ENCODE measurements around the gene LIPE.

LIPE gene

GRCh38 chr19:42388851-42389489 is 38.2 kb downstream of the LIPE start:
- no peak overlapping the region for H3K4me3 ChIP-seq (ENCODE audit: low read depth, low read length)

- peak overlapping the region; percentile 59 for H3K4me3 ChIP-seq (ENCODE audit: low read depth, low read length)
Measured at GRCh38 chr19:42386974-42387707, 40.0 kb downstream of the LIPE start.

DNA sequence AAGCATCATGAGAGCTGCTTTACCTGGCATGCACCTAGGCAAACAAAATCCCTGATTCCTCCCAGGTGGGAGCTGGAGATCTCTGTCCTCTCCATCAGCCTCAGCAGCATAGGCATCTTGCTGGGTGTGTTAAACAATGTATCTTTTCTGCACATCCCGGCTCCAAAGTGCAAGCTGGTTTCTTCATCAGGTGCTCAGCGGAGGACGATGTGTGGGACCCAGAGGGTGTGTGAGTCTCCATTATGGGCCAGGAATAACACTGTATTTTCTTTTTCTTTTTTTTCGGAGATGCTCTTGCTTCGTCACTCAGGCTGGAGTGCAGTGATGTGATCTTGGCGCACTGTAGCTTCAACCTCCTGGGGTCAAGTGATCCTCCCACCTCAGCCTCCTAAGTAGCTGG is 47.0 kb downstream of the LIPE start:
- no peak overlapping the region for H3K4me3 ChIP-seq (ENCODE audit: low read depth, low read length)

GRCh38 chr19:42378225-42379215 is 48.7 kb downstream of the LIPE start:
- H3K4me3 ChIP-seq (ENCODE audit: low read depth, low read length) = no peak overlapping the region

GRCh38 chr19:42376177-42376555 is 51.0 kb downstream of the LIPE start:
- H3K4me3 ChIP-seq (ENCODE audit: low read depth, low read length) = no peak overlapping the region

DNA sequence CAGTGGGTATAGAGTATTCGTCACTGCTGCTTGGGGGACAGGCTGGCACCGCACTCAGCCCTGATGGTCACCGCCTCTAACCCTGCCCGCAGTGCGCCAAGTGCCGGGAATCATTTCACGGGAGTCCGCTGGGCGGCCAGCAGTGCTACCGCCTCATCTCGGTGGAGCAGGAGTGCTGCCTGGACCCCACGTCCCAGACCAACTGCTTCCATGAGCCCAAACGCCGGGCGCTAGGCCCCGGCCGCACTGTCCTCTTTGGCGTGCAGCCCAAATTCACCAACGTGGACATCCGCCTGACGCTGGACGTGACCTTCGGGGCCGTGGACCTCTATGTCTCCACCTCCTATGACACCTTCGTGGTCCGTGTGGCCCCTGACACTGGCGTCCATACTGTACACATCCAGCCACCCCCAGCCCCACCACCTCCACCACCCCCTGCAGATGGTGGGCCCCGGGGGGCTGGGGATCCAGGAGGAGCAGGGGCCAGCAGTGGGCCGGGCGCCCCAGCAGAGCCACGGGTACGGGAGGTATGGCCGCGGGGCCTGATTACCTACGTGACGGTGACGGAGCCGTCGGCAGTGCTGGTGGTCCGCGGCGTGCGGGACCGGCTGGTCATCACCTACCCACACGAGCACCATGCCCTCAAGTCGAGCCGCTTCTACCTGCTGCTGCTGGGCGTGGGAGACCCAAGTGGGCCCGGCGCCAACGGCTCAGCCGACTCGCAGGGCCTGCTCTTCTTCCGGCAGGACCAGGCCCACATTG is 51.6 kb downstream of the LIPE start:
- H3K4me3 ChIP-seq (ENCODE audit: low read depth, low read length) = no peak overlapping the region

DNA sequence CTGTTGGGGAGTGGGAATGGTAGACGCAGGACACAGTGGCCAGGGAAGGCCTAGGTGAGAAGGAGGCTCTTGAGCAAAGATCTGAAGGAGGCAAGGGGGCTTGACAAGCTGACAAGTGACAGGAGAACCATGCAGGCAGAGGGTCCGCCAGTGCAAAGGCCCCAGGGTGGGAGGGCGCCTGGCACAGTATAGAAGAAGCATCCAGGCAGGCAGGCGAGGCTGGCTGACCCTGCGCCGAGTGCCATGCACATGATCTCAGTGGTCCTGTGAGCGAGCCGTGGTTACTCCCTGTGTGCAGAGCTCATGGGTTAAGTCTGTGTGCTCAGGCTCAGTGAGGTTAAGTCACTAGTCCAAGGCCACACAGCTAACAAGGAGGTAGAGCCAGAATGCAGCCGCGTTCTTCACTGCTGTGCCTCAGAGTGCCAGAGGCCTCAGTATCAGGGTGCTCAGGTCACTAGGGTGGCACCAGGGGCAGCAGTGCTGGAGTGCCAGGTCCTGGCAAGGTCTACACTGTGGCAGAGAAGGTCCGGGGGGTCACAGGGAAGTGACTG is 52.3 kb downstream of the LIPE start:
- no peak overlapping the region for H3K4me3 ChIP-seq (ENCODE audit: low read depth, low read length)

- no peak overlapping the region for H3K4me3 ChIP-seq (ENCODE audit: low read depth, low read length)
Measured at GRCh38 chr19:42370626-42371175, 56.5 kb downstream of the LIPE start.

GRCh38 chr19:42370068-42370520 is 57.1 kb downstream of the LIPE start:
- no peak overlapping the region for H3K4me3 ChIP-seq (ENCODE audit: low read depth, low read length)

DNA sequence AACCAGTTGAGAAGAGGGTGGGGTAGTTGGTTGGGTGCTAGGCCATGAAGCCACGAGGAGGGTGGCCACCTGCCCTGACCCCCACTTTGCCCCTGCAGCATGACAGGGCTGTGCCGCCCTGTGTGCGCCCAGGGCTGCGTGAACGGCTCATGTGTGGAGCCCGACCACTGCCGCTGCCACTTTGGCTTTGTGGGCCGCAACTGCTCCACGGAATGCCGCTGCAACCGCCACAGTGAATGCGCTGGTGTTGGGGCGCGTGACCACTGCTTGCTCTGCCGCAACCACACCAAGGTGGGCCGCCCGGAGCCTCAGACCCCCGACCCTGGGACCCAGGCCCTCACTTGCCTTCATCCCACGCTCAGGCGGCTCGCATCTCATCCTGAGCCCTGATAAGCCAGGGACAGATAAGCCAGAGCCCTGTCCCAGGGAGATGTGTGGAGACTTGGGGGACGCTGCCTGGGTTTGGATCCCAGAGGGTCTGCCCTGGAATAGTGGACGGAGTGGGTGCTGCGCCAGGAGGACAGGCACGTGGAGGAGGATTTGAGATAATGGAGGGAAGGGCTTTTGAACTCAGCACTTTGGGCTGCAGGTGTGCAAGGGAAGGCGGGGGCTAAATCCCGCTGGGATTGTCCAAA is 57.6 kb downstream of the LIPE start:
- no peak overlapping the region for H3K4me3 ChIP-seq (ENCODE audit: low read depth, low read length)

- no peak overlapping the region for H3K4me3 ChIP-seq (ENCODE audit: low read depth, low read length)
Measured at GRCh38 chr19:42368765-42369164, 58.4 kb downstream of the LIPE start.

GRCh38 chr19:42368360-42368759 is 58.8 kb downstream of the LIPE start:
- H3K4me3 ChIP-seq (ENCODE audit: low read depth, low read length) = no peak overlapping the region

GRCh38 chr19:42367929-42368328 is 59.3 kb downstream of the LIPE start:
- no peak overlapping the region for H3K4me3 ChIP-seq (ENCODE audit: low read depth, low read length)

GRCh38 chr19:42366673-42367072 is 60.5 kb downstream of the LIPE start:
- no peak overlapping the region for H3K4me3 ChIP-seq (ENCODE audit: low read depth, low read length)

DNA sequence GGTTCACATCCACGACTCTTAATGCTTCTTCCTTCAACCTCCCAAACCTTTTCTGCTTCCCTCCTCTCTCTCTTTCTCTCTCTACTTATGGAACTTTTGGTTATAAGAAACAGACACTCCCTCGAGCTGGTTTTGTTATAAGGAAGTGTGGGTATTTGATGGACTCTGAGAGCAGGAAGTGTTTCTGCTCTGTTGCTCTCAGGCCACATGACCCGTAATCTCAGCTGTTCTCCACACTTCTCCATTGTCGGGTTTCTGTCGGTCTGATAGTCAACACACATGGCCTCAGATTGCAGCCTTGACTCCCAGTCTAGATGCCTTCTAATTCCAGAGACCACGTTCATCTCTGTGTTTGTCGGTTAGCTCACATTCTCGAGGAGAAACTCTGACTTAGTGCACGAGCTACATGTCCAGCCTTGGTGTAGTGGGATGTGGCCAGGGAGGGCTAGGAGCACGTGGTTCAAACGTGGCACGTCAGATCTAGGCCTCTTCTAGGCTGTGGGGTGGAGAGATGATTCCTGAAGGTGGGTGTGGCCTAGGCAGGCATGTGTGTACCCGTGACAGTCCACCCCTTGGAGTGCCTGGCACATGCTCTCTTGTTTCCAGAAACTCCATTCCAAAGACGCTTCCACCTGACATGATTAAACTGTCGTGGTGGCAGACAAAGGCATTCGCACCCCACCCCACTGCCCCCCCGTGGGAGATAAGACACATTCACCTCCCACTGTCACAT is 63.4 kb downstream of the LIPE start:
- no peak overlapping the region for H3K4me3 ChIP-seq (ENCODE audit: low read depth, low read length)

DNA sequence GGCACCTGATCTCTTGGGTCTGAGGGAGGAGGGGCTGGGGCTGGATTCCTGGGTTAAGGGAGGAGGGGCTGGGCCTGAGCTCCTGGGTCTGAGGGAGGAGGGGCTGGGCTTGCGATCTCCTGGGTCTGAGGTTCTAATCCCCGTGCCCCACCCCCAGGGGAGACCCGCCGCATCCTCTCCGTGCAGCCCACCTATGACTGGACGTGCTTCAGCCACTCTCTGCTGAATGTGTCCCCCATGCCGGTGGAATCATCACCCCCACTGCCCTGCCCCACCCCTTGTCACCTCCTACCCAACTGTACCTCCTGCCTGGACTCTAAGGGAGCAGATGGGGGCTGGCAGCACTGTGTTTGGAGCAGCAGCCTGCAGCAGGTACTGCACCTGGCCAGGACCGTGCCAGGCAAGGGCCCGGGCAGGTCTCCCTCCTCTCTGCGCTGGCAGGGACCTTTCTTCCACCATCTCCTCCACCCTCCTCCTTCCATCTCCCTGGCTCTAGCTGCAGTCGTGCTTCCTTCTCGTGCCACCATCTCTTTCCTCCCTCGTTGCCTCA is 64.2 kb downstream of the LIPE start:
- no peak overlapping the region for H3K4me3 ChIP-seq (ENCODE audit: low read depth, low read length)

DNA sequence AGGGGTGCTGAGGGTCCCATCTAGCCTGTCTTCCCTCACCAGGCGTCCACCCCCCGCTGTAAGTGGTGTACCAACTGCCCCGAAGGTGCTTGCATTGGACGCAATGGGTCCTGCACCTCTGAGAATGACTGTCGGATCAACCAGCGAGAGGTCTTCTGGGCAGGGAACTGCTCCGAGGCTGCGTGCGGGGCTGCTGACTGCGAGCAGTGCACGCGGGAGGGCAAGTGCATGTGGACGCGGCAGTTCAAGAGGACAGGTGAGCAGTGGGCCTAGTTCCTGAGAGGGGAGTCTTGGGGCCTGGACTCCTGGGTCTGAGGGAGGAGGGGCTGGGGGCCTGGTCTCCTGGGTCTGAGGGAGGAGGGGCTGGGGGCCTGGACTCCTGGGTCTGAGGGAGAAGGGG is 64.8 kb downstream of the LIPE start:
- H3K4me3 ChIP-seq (ENCODE audit: low read depth, low read length) = no peak overlapping the region

DNA sequence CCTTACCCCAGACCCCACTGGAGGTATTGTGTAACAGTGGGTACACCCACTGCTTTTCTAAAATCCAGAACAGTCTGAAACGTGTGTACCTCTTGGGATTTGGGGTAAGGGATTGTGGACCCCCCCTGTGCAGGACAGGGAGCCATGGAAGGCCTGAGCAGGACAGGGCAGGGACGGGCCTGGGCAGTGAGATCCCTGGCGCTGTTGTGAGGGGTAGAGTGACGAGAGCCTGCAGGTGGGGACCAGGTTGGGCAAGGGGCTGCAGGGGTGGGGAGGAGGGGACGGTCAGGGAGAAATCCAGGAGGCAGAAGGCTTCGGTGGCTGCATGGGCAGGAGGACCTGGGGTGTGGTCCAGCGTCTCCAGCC is 65.7 kb downstream of the LIPE start:
- no peak overlapping the region for H3K4me3 ChIP-seq (ENCODE audit: low read depth, low read length)

All from iPS-11a (cell line).